Measurements from ENCODE around the gene PACS2.
"Not testable (repeated sequence)": the region's sequence is repeated elsewhere in the genome, so short reads cannot be mapped to it uniquely, and the experiment has no call there.

PACS2 gene

DNA sequence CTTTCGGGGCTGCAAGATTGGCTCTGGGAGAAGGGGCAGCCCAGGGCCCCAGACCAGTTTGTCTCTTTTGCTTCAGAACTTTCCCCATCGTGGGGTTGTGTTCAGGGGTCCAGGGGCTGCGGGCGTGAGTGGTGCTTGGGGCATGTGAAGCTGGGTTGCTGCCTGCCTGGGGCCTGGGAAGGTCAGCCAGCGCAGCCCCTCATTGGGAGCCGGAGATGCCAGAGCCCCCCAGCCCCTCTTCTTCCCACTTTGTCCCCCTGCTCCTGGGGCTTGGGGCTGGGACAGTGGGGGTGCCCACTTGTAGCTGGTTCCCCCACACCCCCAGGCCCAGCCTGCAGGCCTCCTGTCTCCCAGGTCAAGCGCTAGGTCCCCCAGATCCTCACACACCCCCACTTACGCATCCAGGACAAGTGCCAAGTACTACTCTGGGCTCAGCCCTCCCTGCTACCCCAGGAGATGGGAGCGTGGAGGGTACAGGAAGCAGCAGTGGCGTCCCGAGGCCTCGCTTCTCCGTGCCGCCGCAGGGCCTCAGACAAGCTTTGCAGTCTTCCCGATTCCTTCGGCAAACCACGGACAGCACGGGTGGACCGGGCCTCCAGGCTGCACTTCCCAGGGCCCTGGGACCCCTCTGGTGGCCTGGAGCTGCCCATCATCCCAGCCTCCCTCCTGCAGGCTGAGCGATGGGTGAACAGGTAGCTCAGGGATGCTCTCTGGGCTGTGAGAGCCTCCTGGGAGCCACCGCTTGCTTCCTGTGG is 41.5 kb downstream of the PACS2 start:
- DNase-seq (ENCODE audit: insufficient read length, low spot score) (no peak), FAIRE-seq (no peak)
- TF ChIP-seq, protein P1, sequence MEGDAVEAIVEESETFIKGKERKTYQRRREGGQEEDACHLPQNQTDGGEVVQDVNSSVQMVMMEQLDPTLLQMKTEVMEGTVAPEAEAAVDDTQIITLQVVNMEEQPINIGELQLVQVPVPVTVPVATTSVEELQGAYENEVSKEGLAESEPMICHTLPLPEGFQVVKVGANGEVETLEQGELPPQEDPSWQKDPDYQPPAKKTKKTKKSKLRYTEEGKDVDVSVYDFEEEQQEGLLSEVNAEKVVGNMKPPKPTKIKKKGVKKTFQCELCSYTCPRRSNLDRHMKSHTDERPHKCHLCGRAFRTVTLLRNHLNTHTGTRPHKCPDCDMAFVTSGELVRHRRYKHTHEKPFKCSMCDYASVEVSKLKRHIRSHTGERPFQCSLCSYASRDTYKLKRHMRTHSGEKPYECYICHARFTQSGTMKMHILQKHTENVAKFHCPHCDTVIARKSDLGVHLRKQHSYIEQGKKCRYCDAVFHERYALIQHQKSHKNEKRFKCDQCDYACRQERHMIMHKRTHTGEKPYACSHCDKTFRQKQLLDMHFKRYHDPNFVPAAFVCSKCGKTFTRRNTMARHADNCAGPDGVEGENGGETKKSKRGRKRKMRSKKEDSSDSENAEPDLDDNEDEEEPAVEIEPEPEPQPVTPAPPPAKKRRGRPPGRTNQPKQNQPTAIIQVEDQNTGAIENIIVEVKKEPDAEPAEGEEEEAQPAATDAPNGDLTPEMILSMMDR (IDR thresholded peaks at IDR 0.05; ENCODE audit: insufficient read depth, missing control alignments), result no peak

DNA sequence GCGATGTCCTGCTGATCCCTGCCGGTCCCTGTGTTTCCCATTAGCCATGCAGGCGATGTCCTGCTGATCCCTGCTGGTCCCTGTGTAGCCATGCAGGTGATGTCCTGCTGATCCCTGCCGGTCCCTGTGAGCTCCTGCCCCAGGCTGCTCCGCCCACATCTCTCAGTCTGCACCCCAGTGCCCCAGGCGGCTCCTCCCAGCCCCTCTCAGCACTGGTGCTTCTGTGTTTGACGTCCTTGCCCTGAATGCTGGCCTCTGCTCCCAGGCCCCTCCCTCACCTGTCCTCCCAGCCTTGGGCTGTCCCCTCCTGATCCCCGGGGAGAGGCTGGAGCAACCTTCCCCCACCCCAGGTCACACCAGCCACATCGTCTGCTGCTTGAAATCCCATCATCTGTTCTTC is 42.4 kb downstream of the PACS2 start:
- DNase-seq (ENCODE audit: insufficient read length, low spot score), result no peak
- TF ChIP-seq, protein P1 (IDR thresholded peaks at IDR 0.05; ENCODE audit: insufficient read depth, missing control alignments), result no peak
- no peak for FAIRE-seq

DNA sequence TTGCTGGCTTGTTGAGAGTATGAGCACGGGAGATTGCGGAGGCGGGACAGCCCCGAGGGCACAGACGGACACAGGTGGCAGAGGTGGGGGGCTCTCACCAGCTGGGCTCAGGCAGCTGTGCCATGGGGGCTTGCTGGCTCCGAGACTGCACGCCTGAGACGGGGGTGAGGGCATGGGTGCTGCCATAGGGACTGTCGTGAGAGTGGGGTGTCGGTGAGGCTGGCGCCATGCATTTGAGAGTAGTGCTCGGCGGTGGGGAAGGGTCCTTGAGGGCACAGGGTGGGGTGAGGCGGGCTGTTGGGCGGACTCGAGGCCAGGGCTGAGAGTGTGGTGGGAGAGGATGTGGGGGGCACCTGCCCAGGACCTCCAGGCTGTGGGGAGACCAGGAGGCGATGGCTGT is 43.1 kb downstream of the PACS2 start:
- FAIRE-seq, result no peak
- TF ChIP-seq, protein P1 (IDR thresholded peaks at IDR 0.05; ENCODE audit: insufficient read depth, missing control alignments), result no peak
- DNase-seq (ENCODE audit: insufficient read length, low spot score), result no peak

DNA sequence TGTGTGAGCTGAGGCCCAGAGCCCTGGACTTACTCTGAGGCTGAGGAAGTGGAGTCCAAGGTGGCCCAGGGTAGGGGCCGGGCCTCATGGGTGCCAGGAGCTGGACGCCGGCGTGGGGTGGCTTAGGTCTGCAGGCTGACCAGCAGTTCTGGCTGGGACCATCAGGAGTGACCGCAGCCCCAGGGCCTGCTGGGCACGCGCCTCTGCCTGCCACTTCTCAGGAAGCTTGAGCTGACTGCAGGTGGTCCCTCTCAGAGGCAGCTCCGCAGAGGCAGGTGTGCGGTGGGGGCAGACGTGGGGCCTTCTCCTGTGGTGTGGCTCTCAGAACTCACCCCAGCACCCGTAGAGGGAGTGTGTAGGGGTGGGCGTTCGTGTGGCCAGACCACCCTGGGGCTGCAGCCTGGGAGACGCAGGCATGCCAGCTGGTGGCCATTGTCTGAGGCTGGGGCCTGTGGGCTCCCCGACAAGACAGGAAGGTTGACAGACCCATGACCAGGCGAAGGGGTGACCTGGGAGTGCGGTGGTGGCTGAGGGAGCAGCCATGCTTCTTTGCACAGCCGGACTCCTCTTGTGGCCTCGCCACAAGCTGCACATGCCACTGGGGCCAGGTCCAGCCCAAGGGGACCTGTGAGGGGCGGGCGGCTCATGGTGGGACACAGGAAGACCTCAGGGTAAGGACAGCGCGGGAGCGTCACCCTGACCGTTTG is 43.7 kb downstream of the PACS2 start:
- no peak for FAIRE-seq
- TF ChIP-seq, protein P1 (IDR thresholded peaks at IDR 0.05; ENCODE audit: insufficient read depth, missing control alignments), result no peak
- DNase-seq (ENCODE audit: insufficient read length, low spot score), result no peak

DNA sequence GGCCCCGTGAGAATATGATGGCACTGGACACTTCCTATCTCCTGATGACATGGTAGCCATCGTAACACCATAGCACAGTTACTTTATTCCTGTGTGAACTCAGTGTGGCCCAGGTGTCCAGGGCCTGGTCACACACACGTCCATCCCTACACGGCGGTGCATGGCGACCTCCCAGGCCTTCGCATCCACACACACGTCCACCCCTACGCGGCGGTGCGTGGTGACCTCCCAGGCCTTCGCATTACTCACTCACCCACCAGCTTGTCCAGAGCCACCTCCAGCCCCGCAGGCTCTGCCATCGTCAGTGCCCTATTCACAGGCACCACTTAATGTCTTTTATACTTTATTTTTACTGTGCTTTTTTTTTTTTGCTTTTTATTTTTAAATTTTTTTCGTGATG is 44.4 kb downstream of the PACS2 start:
- FAIRE-seq (no peak), DNase-seq (ENCODE audit: insufficient read length, low spot score) (no peak)
- TF ChIP-seq, protein P1 (IDR thresholded peaks at IDR 0.05; ENCODE audit: insufficient read depth, missing control alignments), result no peak

DNA sequence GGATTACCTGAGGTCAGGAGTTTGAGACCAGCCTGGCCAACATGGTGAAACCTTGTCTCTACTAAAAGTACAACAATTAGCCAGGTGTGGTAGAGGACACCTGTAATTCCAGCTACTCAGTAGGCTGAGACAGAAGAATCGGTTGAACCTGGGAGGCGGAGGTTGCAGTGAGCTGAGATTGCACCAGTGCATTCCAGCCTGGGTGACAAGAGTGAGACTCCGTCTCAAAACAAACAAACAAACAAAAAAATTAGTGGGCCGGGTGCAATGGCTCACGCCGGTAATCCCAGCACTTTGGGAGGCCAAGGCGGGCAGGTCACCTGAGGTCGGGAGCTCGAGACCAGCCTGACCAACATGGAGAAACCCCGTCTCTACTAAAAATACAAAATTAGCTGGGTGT is 46.9 kb downstream of the PACS2 start:
- FAIRE-seq; DNase-seq (ENCODE audit: insufficient read length, low spot score): not testable (repeated sequence)

DNA sequence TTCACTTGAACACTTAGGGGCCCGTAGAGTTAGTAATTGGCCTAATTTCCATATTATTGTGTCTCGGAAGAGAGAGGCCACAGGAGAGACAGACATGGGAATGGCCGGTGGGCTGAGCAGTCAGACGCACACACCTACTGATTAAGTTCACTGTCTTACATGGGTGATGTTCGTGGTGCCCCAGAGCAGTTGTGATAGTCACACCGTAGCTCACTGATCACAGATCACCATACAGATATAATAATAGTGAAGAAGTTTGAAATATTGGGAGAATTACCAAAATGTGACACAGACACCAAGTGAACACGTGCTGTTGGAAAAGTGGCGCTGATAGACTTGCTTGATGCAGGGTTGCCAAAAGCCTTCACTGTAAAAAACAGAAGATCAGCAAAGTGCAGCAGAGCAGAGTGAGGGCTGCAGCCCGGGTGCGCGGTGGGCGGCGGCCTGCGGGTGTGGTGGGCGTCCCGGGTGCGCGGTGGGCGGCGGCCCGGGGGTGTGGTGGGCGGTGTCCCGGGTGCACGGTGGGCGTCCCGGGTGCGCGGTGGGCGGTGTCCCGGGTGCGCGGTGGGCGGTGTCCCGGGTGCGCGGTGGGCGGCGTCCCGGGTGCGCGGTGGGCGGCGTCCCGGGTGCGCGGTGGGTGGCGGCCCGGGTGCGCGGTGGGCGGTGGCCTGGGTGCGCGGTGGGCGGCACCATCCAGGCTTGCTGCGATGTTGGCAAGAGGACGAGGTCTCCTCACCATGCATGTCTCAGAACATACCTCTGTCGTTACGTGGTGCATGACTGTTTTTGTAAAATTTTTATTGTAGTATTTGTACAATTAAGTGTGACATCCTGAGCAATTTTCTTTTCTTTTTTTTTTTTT is 49.5 kb downstream of the PACS2 start:
- TF ChIP-seq, protein P1 (IDR thresholded peaks at IDR 0.05; ENCODE audit: insufficient read depth, missing control alignments), result no peak
- peak; percentile 80 for DNase-seq (ENCODE audit: insufficient read length, low spot score)
- FAIRE-seq, result no peak

All from D721Med (cell line).